ENCODE results near the gene ENOX1. TPM values are rescaled to one million over a fixed set of nuclear protein-coding genes. Genes with fewer than 3 reads are reported as not detected.

Gene ENOX1
- total and polyA plus RNA-seq, 2 donors (not counting 3 experiments of a cell fraction or from before 2014, with no cell fraction given): 0.17 to 0.97 TPM

DNA sequence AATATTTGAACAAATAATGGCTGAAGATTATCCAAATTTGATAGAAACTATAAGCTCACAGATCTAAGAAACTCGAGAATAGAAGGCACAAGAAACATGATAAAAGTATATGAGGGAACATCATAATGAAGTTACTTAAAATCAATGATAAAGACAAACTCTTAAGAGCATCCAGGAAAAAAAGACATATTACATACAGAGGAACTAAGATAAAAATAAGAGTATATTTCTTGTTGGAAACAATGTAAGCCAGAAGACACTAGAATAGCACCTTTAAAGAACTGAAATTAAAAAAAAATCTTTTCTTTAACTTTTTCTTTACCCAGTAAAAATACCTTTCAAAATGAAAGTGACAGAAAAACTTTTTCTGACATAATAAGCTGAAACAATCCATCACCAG is 407.0 kb downstream of the ENOX1 start:
- Histone ChIP-seq H3K9me3 (replicated peaks; ENCODE audit: control insufficient read depth, insufficient read depth, low read length) (no peaks in the 10 kb centered on the region), H3K27ac (ENCODE audit: insufficient read depth, low read depth, low read length) (no peak overlapping the region), H3K36me3 (ENCODE audit: control insufficient read depth in 2 of 2, extremely low read depth in 1 of 2, insufficient read depth in 2 of 2, low read length in 2 of 2) (no peaks in the 10 kb centered on the region), H3K4me3 (replicated peaks in 1 of 3; ENCODE audit: insufficient read depth in 1 of 3, low read depth in 1 of 3, low read length in 3 of 3) (no peak overlapping the region), H3K9me1 (replicated peaks; ENCODE audit: control insufficient read depth, extremely low read depth, insufficient read depth, low read length) (no peaks in the 10 kb centered on the region), H4K20me1 (replicated peaks; ENCODE audit: control insufficient read depth, extremely low read depth, insufficient read depth, low read length) (no peaks in the 10 kb centered on the region), H3K27me3 (ENCODE audit: control insufficient read depth in 2 of 2, insufficient read depth in 2 of 2, low read length in 2 of 2) (no peaks in the 10 kb centered on the region), H3K9ac (replicated peaks; ENCODE audit: extremely low read depth, insufficient read depth, low read length) (no peak overlapping the region), H3K79me2 (ENCODE audit: control insufficient read depth, insufficient read depth, low read length) (no peaks in the 10 kb centered on the region), H2AFZ (ENCODE audit: low read depth, low read length) (no peak overlapping the region), H3K4me1 (ENCODE audit: control insufficient read depth, extremely low read depth, insufficient read depth, low read length) (peaks cover 22% of the 10 kb centered on the region), H3K4me2 (ENCODE audit: insufficient read depth, low read length) (no peak overlapping the region)
- POLR2A ChIA-PET: no interaction called here
- no TSS peak for BruUV-seq (replicated peaks)
- dilution Hi-C loops (cut with MboI; ENCODE audit: extremely low pct_ligation_motif_present, low sequenced_read_pairs) (no loop called here), intact Hi-C loops (cut with micrococcal nuclease) (no loop called here)
- TF ChIP-seq EZH2 (IDR thresholded peaks at IDR 0.05; ENCODE audit: borderline replicate concordance, low read depth, low read length, severe bottlenecking): no peak
- TF ChIP-seq POLR2AphosphoS5 (IDR thresholded peaks at IDR 0.05; ENCODE audit: insufficient read depth, low read depth, low read length): no peak
- no peak for TF ChIP-seq JUN (IDR thresholded peaks at IDR 0.05; ENCODE audit: borderline replicate concordance, insufficient read depth, insufficient read length, low read depth)
- TF ChIP-seq FOS (IDR thresholded peaks at IDR 0.05; ENCODE audit: borderline replicate concordance, insufficient read depth, low read length): no peak
- TF ChIP-seq MYC (IDR thresholded peaks at IDR 0.05; ENCODE audit: low read depth, low read length): no peak
- no peak for TF ChIP-seq POLR2A (IDR thresholded peaks at IDR 0.05; ENCODE audit: low read depth, low read length)
- TF ChIP-seq, protein P1, sequence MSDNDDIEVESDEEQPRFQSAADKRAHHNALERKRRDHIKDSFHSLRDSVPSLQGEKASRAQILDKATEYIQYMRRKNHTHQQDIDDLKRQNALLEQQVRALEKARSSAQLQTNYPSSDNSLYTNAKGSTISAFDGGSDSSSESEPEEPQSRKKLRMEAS (IDR thresholded peaks at IDR 0.05; ENCODE audit: insufficient read depth, insufficient read length): no peak
- TF ChIP-seq, protein P2, sequence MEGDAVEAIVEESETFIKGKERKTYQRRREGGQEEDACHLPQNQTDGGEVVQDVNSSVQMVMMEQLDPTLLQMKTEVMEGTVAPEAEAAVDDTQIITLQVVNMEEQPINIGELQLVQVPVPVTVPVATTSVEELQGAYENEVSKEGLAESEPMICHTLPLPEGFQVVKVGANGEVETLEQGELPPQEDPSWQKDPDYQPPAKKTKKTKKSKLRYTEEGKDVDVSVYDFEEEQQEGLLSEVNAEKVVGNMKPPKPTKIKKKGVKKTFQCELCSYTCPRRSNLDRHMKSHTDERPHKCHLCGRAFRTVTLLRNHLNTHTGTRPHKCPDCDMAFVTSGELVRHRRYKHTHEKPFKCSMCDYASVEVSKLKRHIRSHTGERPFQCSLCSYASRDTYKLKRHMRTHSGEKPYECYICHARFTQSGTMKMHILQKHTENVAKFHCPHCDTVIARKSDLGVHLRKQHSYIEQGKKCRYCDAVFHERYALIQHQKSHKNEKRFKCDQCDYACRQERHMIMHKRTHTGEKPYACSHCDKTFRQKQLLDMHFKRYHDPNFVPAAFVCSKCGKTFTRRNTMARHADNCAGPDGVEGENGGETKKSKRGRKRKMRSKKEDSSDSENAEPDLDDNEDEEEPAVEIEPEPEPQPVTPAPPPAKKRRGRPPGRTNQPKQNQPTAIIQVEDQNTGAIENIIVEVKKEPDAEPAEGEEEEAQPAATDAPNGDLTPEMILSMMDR (IDR thresholded peaks at IDR 0.05; ENCODE audit: extremely low read depth in 1 of 2, insufficient read depth in 1 of 2, low read depth in 1 of 2, low read length in 2 of 2): no peak
- no peak for TF ChIP-seq GATA2 (IDR thresholded peaks at IDR 0.05; ENCODE audit: insufficient read depth, insufficient read length, low read depth, low read length)
- FAIRE-seq (no peak), DNase-seq (ENCODE audit: low read depth, low spot score) (no peak)
- CTCF ChIA-PET: interaction anchor here (1.2 kb wide), 1 partner anchor 10 kb away, joined by 3 read pairs; no protein-coding TSS in a partner anchor
